ENCODE results near the gene DLX2.

Gene DLX2

DNA sequence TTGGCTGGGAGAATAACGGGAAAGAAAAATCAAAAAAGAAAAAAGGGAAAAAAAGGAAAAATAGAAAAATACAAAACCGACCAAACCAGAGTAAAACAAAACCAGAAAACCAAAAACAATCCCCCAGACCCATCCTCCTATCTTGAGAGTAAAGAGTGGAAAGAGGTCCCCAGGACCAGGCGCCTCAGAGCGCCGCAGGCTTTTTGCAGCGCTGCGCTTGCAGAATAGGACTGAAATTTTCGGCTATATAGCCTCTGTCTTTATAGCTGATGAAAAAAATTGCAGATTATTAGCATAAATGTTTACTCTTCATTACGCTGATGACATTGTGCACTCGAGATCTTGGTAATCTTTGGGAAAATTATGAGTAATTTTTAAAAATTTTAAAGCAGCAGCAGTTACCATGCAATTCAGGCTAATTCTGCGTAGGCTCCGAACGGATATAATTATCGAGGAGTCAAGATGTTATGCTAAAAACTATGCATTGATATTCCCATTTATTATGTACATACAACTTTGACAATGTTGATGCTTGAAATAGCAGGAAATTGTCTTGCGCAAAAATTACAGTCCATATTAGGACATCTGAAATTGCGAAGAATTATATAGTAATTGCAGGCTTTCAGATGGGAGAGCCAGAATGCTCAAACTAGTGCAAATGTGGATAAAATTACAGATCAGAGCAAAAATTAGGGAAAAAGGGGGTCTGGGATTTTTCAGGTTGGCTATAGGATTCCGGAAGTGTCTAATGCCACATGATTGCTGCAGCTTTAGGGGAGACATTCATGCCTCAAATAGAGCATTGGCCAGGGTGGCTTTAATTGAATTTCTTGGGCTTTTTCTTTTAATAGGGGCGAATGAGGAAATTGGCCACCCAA is 9.0 kb downstream of the DLX2 start:
- FAIRE-seq, result no peak

DNA sequence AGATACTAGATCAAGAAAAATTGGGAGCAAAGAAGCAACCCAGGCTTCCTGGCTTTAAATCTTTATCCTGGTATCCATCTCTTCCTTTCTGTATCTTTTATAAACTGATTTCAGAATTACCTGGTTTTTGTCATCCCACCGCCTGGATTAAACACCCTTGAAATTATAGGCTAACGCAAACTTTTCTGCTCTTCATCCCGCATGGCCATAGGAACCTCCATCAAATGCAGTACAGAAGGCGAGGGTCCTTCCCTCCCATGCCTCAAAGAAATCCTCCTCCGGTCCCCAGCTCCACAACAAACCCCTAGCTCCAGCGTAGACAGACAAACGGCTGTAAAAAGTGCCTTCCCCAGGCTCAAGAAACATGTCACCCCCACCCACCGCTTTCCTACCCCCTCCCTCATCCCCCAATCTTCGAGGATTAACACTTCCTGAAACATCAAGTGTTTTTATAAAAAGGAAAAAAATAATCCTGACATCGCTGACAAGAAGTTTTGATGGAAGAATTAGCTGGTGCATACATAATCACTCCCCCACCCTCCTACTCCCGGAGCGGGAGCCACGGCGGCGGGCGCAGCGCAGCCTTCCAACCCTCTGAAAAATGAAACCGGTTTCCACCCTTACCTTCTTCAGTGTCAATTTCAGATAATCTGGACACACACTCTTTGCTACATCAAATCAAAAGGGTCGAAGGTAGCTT is 9.8 kb downstream of the DLX2 start:
- FAIRE-seq, result no peak

DNA sequence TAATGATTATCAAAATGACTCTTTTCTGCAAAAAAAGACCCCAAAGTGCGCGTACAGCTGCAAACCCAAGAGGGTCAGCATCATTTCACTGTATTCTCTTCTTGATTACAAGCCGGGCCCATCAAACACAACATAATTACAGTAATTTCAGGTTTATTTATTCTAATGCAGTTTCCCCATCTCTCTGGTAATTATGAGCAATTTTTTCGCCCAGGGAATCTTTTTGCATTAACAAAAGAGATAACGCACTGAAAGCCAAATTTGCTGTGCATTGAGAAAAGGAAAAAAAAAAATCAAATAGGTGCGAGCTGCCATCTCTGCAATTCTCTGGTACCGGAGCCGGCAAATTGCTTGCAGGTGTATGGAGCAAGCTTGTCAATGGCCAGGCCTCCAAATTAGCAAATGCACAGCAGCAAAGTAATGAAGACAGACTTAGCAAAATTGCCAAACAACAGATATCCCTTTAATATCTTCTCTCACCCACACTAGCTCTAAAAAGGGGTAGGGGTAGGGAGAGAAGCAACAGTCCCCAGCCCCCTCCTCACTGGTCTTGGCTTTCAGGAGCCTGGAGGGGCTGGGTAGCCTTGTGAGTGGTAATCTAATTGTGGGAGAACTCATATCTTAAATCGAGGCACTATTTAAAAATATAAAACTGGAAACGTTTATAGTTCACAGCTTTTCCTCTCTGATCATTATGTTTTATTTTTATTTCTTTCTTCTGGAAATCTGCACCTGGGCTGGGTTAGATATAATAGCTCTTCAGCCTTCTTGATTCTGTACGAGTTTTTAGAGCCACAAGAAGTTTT is 10.7 kb downstream of the DLX2 start:
- no peak for FAIRE-seq

DNA sequence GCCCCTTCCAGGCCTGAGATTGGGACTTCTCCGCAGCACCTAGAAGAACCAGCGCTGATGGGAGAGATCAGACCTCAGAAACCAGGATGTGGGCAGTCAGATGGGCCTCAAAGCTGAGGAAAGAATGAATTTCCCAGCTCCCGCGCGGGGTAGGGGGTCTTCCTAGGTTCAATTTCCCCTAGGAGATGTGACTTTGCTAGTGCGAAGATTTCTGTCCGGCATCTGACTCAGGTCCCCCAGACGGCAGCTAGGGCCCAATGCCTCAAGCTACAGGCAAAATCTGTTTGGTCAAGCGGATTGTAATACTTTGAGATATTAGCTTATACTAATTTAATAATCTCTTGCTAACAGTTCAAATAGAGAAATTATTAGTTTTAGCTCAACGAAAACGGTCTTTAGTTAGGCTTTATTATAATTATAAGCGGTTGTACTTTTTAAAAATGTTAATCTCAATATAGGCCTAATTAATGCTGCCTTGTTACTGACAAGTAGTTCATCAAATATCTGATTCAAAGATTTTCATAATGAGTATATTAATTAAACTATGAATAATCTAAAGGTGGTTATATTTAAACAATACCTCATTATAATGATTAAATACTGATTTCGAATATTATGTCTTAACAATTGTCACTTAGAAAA is 11.6 kb downstream of the DLX2 start:
- FAIRE-seq, result peak; percentile 57

DNA sequence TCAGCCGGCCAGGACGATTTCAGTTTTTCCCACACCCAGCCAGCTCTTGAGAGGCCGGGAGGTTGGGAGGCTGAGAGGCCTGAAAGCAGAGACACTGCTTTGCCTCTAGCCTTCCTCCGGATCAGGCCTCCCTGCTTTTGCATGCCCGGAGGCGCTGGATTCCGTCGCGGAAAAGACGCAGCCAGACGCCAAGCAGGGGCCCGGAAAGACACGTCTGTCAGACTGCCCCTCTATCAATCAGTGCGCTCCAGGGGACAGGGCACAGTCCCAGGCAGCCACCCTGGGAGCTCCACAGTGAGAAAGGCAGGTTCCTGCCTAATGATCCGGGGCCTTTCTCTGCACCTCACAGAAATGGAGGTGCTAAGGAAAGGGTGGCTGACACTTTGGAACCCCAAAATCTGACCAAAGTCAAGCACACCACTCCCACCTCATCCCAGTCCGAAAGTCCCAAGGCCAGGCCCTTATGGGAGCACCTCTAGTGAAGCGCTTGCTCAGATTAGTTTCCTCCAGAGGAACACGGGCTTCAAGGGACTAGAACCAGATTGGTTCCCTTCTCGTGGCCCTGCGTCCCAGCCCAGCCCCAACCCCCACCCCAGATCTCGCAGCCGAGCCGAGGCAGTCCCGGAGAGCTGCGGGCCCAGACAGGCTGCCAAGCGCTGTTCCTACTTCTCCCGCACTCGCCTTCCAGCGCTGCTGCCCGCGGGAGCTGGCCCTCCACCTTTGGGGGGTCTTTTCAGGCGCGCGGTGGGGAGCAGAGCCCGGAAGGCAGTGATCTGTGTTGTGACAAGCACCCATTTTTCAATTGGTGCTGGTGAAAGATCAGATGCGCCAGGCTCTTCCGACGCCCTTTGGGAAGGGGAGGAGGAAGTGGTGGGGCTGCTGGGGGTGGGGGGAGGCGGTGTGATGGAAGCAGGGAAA is 12.4 kb downstream of the DLX2 start:
- no peak for FAIRE-seq

DNA sequence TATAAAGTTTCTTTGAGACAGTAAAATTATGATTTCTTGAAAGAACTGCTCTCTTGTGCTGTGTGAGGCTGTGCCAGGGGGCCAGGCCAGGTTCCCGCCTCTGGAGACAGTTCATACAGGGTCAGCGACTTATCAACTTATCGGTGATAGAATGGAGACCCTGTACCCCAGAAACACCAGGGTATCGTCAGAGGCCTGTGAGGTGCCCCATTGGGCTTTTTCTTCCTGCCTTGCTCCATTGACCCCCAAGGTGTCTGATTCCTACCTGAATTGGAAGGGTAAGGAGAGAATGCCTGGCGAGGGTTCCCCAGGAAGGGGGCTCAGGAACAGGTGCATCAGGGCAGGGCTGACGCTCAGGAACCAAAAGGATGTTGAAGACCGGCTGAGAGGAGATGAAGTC is 13.1 kb downstream of the DLX2 start:
- no peak for FAIRE-seq

DNA sequence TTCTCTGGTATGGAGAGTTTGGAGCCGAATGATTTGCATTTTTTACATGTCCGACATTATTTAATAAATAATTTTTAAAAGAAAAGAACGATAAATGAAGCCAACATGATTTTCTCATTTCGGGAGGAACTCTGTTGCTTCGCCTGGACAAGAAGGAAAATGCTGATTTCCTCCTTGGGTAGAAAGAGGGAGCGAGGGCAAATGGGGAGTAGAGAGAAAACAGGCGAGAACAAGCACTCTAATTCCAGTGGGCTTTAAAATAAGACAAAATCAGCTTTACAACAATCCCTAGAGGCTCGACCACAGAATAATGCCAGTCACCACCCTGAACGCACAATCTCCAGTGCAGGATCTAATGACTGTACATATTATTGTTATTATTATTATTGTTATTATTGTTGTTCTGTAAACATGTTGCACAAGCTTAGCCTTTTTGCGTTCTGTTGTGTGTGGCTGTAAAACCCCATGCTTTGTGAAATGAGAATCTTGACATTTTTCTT is 13.6 kb downstream of the DLX2 start:
- no peak for FAIRE-seq

DNA sequence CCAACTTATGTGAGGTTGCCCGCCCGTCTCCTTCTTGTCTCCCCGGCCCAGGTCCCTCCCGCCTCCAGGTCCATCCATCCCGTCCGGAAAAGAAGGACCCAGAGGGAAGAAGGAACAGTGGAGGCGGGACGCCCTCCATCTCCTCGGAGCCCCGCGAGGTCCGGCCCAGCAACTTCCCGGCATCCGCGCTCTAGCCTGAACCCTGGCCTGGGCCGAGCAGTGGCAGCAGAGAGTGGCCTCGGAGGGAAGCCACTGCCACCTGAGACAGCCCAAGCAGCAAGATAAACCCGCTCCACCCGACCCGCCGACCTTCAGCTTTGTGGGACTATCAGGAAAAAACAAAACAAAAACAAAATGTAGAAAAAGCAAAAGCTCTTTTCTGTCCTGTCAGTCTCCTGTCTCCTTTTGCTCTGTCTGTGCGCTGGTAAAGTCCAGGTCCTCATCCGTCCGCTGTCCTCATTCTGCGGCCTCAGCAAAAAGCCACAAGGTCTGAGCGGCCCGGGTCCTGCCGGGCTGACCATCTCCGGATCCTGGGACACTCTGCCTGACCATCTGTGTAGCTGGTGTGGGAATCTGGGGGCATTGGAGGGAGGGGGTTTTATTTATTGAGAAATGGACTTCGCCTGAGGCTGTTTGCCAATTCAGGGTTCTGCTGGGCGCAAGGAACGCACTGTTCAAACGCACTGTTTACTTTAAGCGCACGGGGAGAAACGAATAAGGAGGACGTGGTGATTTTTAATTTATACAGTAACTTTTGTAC is 14.3 kb downstream of the DLX2 start:
- no peak for FAIRE-seq

DNA sequence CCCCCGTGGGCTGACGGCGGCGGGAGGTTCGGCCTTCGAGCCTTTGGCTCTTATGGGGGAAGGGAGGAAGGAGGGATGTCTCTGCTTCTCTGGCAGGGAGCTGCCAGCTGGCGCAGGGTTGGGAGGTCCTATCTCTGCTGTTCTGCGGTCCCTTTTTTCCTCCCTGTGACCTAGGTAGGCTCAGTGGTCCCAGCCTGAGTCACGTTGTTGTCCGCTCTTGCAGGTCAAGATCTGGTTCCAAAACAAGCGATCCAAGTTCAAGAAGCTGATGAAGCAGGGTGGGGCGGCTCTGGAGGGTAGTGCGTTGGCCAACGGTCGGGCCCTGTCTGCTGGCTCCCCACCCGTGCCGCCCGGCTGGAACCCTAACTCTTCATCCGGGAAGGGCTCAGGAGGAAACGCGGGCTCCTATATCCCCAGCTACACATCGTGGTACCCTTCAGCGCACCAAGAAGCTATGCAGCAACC is 14.9 kb downstream of the DLX2 start:
- FAIRE-seq, result no peak

DNA sequence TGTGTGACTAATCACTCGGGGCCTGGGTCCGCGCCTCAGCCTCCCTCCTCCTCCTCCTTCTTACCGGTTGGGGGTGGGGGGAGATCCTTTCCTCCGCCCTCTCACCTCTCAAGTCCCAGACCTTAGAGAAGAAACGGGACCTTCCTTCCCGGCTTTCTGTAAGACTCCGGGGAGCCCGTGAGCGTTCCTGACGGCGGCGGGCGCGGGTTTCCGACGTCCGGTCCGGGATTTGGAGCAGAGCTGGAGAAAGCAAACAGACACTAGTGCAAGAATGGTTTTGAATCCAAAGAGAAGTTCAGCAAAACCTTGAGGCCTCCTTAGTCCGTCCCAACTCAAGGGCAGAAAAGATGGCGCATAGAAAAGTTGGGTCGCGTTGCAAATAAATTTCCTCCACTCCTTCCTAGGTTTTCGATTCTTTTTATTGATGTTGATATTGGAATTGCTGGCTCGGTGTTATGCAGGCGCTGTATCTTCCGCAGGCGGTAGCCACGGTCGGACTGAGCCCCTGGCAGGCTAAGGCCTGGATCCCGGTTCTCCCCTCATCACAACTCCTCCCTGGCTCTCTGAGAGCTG is 15.4 kb downstream of the DLX2 start:
- FAIRE-seq, result no peak

DNA sequence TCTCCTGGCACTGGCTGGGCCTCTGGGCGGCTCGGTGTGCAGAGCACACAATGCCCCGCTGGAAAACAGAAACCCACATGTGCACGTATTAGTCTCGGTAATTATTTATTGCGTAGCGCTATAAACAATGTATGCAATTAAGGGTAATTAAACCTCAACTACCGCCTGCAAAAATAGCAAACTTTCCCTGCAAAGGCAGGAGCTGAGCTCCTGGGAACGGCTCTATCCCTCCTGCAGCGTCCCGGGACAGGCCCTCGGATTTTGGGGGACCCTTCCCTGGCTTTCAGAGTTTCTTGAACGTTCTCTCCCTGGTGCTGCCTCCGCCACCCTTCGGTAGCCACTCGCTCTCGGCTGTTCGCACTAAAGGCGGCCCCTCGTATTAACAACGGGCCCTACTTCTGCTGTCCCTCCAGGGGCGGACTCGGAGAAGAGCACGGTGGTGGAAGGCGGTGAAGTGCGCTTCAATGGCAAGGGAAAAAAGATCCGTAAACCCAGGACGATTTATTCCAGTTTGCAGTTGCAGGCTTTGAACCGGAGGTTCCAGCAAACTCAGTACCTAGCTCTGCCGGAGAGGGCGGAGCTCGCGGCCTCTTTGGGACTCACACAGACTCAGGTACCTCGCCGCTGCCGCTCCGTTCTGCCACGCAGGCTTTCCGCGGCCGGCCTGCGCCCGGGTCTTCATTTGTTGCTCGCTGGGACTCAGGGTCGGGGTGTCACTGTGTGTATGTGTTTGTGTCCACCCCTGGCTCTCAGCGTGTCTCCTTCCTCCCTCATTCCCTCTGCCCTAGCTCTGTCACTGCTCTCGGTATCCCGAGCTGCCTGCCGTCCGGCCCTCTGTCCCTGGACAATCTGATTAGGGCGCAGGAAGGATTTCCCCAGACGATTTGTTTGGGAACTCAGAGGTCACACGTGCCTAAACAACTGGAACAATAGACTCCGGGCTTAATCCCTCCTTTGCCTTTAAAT is 16.2 kb downstream of the DLX2 start:
- no peak for FAIRE-seq

DNA sequence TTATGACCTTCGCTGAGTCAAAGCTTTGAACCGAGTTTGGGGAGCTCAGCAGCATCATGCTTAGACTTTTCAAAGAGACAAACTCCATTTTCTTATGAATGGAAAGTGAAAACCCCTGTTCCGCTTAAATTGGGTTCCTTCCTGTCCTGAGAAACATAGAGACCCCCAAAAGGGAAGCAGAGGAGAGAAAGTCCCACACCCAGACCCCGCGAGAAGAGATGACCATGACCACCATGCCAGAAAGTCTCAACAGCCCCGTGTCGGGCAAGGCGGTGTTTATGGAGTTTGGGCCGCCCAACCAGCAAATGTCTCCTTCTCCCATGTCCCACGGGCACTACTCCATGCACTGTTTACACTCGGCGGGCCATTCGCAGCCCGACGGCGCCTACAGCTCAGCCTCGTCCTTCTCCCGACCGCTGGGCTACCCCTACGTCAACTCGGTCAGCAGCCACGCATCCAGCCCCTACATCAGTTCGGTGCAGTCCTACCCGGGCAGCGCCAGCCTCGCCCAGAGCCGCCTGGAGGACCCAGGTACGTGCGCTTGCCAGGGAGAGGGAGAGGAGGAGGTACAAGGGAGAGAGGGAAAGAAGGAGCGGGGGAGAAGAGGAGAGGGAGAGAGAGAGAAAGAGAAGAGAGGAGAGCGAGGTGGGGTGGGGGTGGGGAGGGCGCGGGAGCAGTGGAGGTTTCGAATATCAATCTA is 17.1 kb downstream of the DLX2 start, which contains the start of gene DLX1:
DLX1 (plus strand) TSS at position 48 of the 700 bp plus-strand sequence; CDS start at position 219, 171 bp downstream.
- no peak for FAIRE-seq

DNA sequence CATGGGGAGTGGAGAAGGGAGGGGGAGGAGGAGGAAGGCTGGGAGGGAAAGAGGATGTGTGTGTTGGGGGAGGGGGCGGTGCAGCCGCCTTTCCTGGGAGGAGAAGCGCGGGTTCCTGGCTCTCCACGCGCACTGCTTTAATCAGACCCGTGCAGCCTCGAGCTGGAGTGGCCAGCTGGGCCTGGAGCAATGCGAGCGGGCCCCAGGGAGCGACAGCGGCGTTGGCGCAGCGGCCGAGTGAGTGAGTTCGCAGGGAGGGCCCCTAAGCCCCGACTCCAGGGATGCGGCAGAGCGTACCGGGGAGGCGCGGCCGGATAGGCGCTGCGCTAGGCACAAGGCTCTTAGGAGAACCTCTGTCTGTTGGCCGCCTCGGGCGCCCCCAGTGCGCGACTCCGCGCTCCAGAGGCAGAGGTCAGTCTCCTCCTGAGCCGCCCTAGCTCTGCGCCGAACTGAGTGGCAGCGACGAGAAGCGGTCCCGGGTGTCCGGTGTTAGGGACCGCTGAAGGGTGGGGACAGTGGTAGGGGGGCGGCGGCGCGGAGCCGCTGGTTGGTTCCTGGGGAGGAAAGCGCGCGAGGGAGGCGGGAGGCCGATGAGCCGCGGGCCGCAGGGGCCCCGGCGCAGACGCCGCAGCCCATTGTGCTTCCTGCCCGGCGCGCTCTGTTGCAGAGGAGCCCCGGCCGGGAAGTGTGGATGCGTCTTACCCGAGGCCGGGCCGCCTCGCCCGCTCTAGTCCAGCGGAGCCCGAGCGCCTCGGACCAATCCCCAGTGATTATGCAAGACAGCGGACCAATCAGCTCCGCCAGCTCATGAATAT is 17.8 kb downstream of the DLX2 start:
- no peak for FAIRE-seq

DNA sequence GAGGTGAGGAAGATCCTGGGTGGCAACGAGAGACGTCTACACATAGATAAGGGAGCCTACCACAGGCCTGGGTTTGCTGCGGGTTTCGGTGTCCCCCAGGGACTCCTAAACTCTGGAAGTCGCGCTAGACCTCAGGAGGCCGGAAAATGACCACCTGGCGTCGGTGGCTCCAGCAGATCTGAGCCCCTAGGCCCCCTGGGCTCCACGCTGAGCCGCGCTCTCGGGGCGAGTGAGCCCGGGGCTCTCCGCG is 18.4 kb downstream of the DLX2 start:
- no peak for FAIRE-seq

DNA sequence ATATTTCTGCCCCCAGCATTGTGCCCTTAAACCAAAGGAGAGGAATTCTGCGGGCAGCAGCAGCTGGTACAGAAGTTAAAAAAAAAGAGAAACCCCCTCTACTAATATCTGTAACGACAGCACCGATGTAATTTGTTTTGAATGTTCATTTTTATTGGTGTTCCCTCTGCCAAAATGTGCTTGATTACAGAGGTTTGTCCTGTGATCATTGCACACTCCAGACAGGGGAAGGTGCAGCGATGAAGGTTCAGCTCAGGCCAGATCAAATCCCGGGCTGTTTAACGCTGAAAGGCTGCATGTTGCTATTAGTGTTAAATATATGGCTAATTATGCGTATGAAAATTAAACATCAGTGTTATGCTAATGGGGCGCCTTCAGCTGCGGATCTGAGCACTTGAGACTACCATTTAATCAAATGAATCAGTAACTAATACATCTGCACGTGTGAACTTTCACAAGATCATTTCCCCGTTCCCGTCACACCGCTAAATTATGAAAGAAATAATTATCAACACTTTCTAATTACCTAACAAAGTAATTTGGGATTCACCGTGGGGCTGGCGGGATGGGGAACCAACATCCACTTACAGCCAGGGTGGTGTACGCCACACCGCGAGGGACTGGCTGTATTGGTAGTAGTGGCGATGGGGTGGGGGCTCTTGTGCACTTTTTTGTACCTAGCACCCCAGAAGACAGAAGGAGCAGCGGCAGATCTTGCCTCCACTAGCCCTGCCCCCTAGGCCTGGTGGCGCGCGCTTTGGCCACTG is 18.9 kb downstream of the DLX2 start:
- no peak for FAIRE-seq

DNA sequence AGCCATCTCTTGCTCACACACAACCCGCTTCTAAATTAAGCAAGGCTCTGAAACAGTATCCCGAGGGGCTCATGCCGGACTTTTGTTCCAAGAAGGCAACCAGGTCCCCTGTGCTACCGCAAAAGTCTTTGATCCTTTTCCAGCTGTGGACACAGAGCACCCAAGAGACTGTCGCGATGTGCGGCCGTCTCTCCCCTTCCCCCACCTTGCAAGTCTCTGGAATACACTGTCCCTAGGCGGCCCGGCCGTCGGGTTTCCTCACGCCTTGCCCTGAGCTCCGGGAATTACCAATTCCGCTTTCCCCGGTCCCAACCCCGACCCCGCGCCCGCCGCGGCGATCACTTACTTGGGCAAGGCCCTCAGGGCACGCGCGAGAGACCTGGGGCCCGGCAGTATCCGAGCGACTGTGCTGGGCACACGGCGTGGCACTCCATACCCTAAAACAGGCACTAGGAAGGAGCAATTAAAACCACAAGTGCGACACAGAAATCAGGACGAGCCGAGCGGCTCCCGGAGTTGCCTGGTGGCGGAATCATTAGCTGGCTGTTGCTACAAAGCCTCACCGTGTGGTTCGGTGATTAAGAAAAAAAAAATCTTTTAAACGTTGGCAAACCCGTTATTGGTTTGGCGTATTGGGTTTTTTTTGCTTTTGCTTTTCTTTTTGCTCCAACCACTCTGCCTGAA is 19.6 kb downstream of the DLX2 start:
- no peak for FAIRE-seq
